Adipocyte (in vitro differentiated cells): ENCODE measurements around the gene HUS1B.
A peak's percentile ranks its signal among the peaks of the same experiment; 100 is the strongest.

Source experiments
- DNase-seq: peaks from one replicate; pipeline ENCODE4 v3.0.0-alpha.2; 2015; ENCODE audit warnings: low read depth
- H3K27me3 ChIP-seq: replicated peaks from 2 replicates; pipeline ENCODE4 v1.7.0; 2013; ENCODE audit warnings: mild to moderate bottlenecking, low read length, moderate library complexity; ENCODE audit not compliant: control insufficient read depth, insufficient read depth
- H3K36me3 ChIP-seq: 2 replicates; pipeline ENCODE4 v1.7.0; 2013; ENCODE audit warnings: low read length, mild to moderate bottlenecking, moderate library complexity; ENCODE audit not compliant: control insufficient read depth, insufficient read depth, severe bottlenecking
- H3K4me1 ChIP-seq: 2 replicates; pipeline ENCODE4 v1.7.0; 2013; ENCODE audit warnings: mild to moderate bottlenecking, low read length, moderate library complexity; ENCODE audit not compliant: control insufficient read depth, insufficient read depth
- H3K4me3 ChIP-seq: 2 replicates; pipeline ENCODE4 v1.7.0; 2013; ENCODE audit warnings: mild to moderate bottlenecking, low read length, moderate library complexity
- H3K9ac ChIP-seq: 2 replicates; pipeline ENCODE4 v1.7.0; 2013; ENCODE audit warnings: mild to moderate bottlenecking, low read length, moderate library complexity
- H3K9me3 ChIP-seq: 2 replicates; pipeline ENCODE4 v1.7.0; 2013; ENCODE audit warnings: mild to moderate bottlenecking, low read length, moderate library complexity; ENCODE audit not compliant: control insufficient read depth

HUS1B gene

GRCh38 chr6:650098-650497, 6.8 kb downstream of the HUS1B start:
- no peak overlapping the region for H3K9ac ChIP-seq
- no peak overlapping the region for H3K4me3 ChIP-seq
- no peaks in the 10 kb centered on the region for H3K36me3 ChIP-seq
- no peak for DNase-seq
- no peaks in the 10 kb centered on the region for H3K4me1 ChIP-seq
- H3K9me3 ChIP-seq = no peaks in the 10 kb centered on the region
- no peaks in the 10 kb centered on the region for H3K27me3 ChIP-seq

GRCh38 chr6:642805-643204, 14.1 kb downstream of the HUS1B start:
- Histone ChIP-seq H3K4me1 (no peaks in the 10 kb centered on the region), H3K9me3 (peaks cover 6% of the 10 kb centered on the region), H3K27me3 (no peaks in the 10 kb centered on the region), H3K9ac (no peak overlapping the region), H3K36me3 (no peaks in the 10 kb centered on the region), H3K4me3 (no peak overlapping the region)
- DNase-seq = no peak

- Histone ChIP-seq H3K4me3 (no peak overlapping the region), H3K4me1 (no peaks in the 10 kb centered on the region), H3K27me3 (no peaks in the 10 kb centered on the region), H3K9ac (no peak overlapping the region), H3K9me3 (peaks cover 6% of the 10 kb centered on the region), H3K36me3 (peaks cover 8% of the 10 kb centered on the region)
- DNase-seq = no peak
Observed at GRCh38 chr6:641225-641985, 15.5 kb downstream of the HUS1B start.

- Histone ChIP-seq H3K27me3 (no peaks in the 10 kb centered on the region), H3K4me3 (no peak overlapping the region), H3K36me3 (peaks cover 27% of the 10 kb centered on the region), H3K9ac (no peak overlapping the region), H3K9me3 (peaks cover 2% of the 10 kb centered on the region), H3K4me1 (no peaks in the 10 kb centered on the region)
- DNase-seq = no peak
Observed at GRCh38 chr6:636488-636887, 20.4 kb downstream of the HUS1B start.

- peaks cover 27% of the 10 kb centered on the region for H3K36me3 ChIP-seq
- no peaks in the 10 kb centered on the region for H3K4me1 ChIP-seq
- H3K27me3 ChIP-seq = no peaks in the 10 kb centered on the region
- no peak for DNase-seq
- H3K9me3 ChIP-seq = no peaks in the 10 kb centered on the region
- no peak overlapping the region for H3K9ac ChIP-seq
- no peak overlapping the region for H3K4me3 ChIP-seq
Observed at GRCh38 chr6:635233-635632, 21.7 kb downstream of the HUS1B start.

GRCh38 chr6:633611-634010, 23.3 kb downstream of the HUS1B start:
- peaks cover 27% of the 10 kb centered on the region for H3K36me3 ChIP-seq
- H3K9ac ChIP-seq = no peak overlapping the region
- H3K4me3 ChIP-seq = no peak overlapping the region
- DNase-seq = no peak
- no peaks in the 10 kb centered on the region for H3K4me1 ChIP-seq
- no peaks in the 10 kb centered on the region for H3K27me3 ChIP-seq
- no peaks in the 10 kb centered on the region for H3K9me3 ChIP-seq

- Histone ChIP-seq H3K4me1 (no peaks in the 10 kb centered on the region), H3K9ac (no peak overlapping the region), H3K36me3 (peaks cover 11% of the 10 kb centered on the region), H3K27me3 (no peaks in the 10 kb centered on the region), H3K4me3 (no peak overlapping the region), H3K9me3 (no peaks in the 10 kb centered on the region)
- DNase-seq = no peak
Observed at GRCh38 chr6:628766-629165, 28.1 kb downstream of the HUS1B start.

GRCh38 chr6:626236-626635, 30.7 kb downstream of the HUS1B start:
- Histone ChIP-seq H3K36me3 (peaks cover 6% of the 10 kb centered on the region), H3K27me3 (no peaks in the 10 kb centered on the region), H3K4me1 (no peaks in the 10 kb centered on the region), H3K4me3 (no peak overlapping the region), H3K9ac (no peak overlapping the region), H3K9me3 (no peaks in the 10 kb centered on the region)
- DNase-seq = no peak

- no peak overlapping the region for H3K9ac ChIP-seq
- no peaks in the 10 kb centered on the region for H3K4me1 ChIP-seq
- DNase-seq = peak; percentile 42
- H3K27me3 ChIP-seq = no peaks in the 10 kb centered on the region
- peaks cover 6% of the 10 kb centered on the region for H3K36me3 ChIP-seq
- no peaks in the 10 kb centered on the region for H3K9me3 ChIP-seq
- no peak overlapping the region for H3K4me3 ChIP-seq
Observed at GRCh38 chr6:624979-625378, 31.9 kb downstream of the HUS1B start.

GRCh38 chr6:622462-622861, 34.4 kb downstream of the HUS1B start:
- H3K9me3 ChIP-seq = no peaks in the 10 kb centered on the region
- no peak overlapping the region for H3K4me3 ChIP-seq
- DNase-seq = no peak

GRCh38 chr6:621931-622330, 35.0 kb downstream of the HUS1B start:
- no peaks in the 10 kb centered on the region for H3K27me3 ChIP-seq
- H3K9ac ChIP-seq = no peak overlapping the region
- peaks cover 18% of the 10 kb centered on the region for H3K36me3 ChIP-seq
- H3K4me3 ChIP-seq = no peak overlapping the region
- H3K9me3 ChIP-seq = no peaks in the 10 kb centered on the region
- no peaks in the 10 kb centered on the region for H3K4me1 ChIP-seq
- no peak for DNase-seq

More at GRCh38 chr6:622462-622861, 34.4 kb downstream of the HUS1B start:
- Histone ChIP-seq H3K27me3 (no peaks in the 10 kb centered on the region), H3K4me1 (no peaks in the 10 kb centered on the region), H3K36me3 (peaks cover 13% of the 10 kb centered on the region), H3K9ac (no peak overlapping the region)

- Histone ChIP-seq H3K4me3 (no peak overlapping the region), H3K4me1 (no peaks in the 10 kb centered on the region), H3K9me3 (no peaks in the 10 kb centered on the region), H3K36me3 (peaks cover 19% of the 10 kb centered on the region), H3K27me3 (no peaks in the 10 kb centered on the region), H3K9ac (no peak overlapping the region)
- no peak for DNase-seq
Observed at GRCh38 chr6:620950-621349, 36.0 kb downstream of the HUS1B start.
